ENCODE data around the gene LCN6. TPM values are rescaled to one million over a fixed set of nuclear protein-coding genes. Genes with fewer than 3 reads are reported as not detected.

LCN6 gene
- total and polyA plus RNA-seq, 7 donors, result 1.2 to 19.1 (median 5.9) TPM

GRCh38 chr9:136745389-136746154, 2.8 kb downstream of the LCN6 start:
- peaks cover 0 to 14% (median 10%) of the 10 kb centered on the region in 4 donors for H3K4me1 ChIP-seq
- H3K27me3 ChIP-seq, result peaks cover 26 to 47% (median 34%) of the 10 kb centered on the region in 3 donors
- WGBS, 2 donors, result 79 to 87% methylated on average over 23 of the region's 23 CpGs
- no peaks in the 10 kb centered on the region for H3K9me3 ChIP-seq
- no peak for DNase-seq
- H3K36me3 ChIP-seq, result no peaks in the 10 kb centered on the region
- intact Hi-C loops (cut with DNase I), result no loop called here
- TF ChIP-seq POLR2AphosphoS5 (IDR thresholded peaks at IDR 0.05) (no peak), CTCF (IDR thresholded peaks at IDR 0.05) (no peak), EP300 (IDR thresholded peaks at IDR 0.05) (no peak), POLR2A (IDR thresholded peaks at IDR 0.05) (no peak)
- peak overlapping the region in 1 of 4 donors; percentile 46 for H3K27ac ChIP-seq
- H3K4me3 ChIP-seq, result no peak overlapping the region

- TF ChIP-seq POLR2A (IDR thresholded peaks at IDR 0.05), result no peak
- no peak for TF ChIP-seq CTCF (IDR thresholded peaks at IDR 0.05)
- Histone ChIP-seq H3K4me3 (no peak overlapping the region), H3K9me3 (no peaks in the 10 kb centered on the region), H3K36me3 (no peaks in the 10 kb centered on the region), H3K27ac (peak overlapping the region in 1 of 4 donors; percentile 46), H3K4me1 (peaks cover 0 to 14% (median 10%) of the 10 kb centered on the region in 4 donors), H3K27me3 (peaks cover 26 to 53% (median 34%) of the 10 kb centered on the region in 3 donors)
- no peak for DNase-seq
- intact Hi-C loops (cut with DNase I), result no loop called here
- 88% methylated on average over 18 of the region's 18 CpGs for WGBS, 2 donors
These were observed 3.6 kb downstream of the LCN6 start for GRCh38 chr9:136744773-136745172.

GRCh38 chr9:136743639-136744211, 4.6 kb downstream of the LCN6 start:
- WGBS, 2 donors, result 81 to 88% methylated on average over 16 of the region's 16 CpGs
- H3K4me1 ChIP-seq, result peaks cover 0 to 14% (median 10%) of the 10 kb centered on the region in 4 donors
- intact Hi-C loops (cut with DNase I), result no loop called here
- H3K36me3 ChIP-seq, result no peaks in the 10 kb centered on the region
- H3K27me3 ChIP-seq, result peaks cover 26 to 53% (median 34%) of the 10 kb centered on the region in 3 donors
- TF ChIP-seq EP300 (IDR thresholded peaks at IDR 0.05), result no peak
- no peak for TF ChIP-seq POLR2A (IDR thresholded peaks at IDR 0.05)
- no peak for TF ChIP-seq POLR2AphosphoS5 (IDR thresholded peaks at IDR 0.05)
- no peak for TF ChIP-seq CTCF (IDR thresholded peaks at IDR 0.05)
- DNase-seq, result no peak
- no peak overlapping the region for H3K27ac ChIP-seq
- H3K9me3 ChIP-seq, result no peaks in the 10 kb centered on the region
- H3K4me3 ChIP-seq, result no peak overlapping the region

GRCh38 chr9:136742591-136743391, 5.5 kb downstream of the LCN6 start, which contains the start of gene LCN10:
Gene LCN10 (minus strand): TSS chr9:136742940. CDS start chr9:136742903, 37 bp downstream.
- Histone ChIP-seq H3K4me1 (peaks cover 0 to 14% (median 10%) of the 10 kb centered on the region in 4 donors), H3K27me3 (peaks cover 26 to 53% (median 34%) of the 10 kb centered on the region in 3 donors), H3K36me3 (no peaks in the 10 kb centered on the region), H3K27ac (no peak within 1 kb of the TSS), H3K4me3 (no peak within 1 kb of the TSS), H3K9me3 (no peaks in the 10 kb centered on the region)
- DNase-seq, result no peak
- TF ChIP-seq POLR2AphosphoS5 (IDR thresholded peaks at IDR 0.05), result no peak
- TF ChIP-seq CTCF (IDR thresholded peaks at IDR 0.05), result no peak
- intact Hi-C loops (cut with DNase I), result no loop called here
- WGBS, 2 donors, result 12 to 49% methylated on average over 25 of the region's 25 CpGs
